ENCODE data around the gene QPCT.
"Not testable (repeated sequence)": the region's sequence is repeated elsewhere in the genome, so short reads cannot be mapped to it uniquely, and the experiment has no call there.

QPCT gene

DNA sequence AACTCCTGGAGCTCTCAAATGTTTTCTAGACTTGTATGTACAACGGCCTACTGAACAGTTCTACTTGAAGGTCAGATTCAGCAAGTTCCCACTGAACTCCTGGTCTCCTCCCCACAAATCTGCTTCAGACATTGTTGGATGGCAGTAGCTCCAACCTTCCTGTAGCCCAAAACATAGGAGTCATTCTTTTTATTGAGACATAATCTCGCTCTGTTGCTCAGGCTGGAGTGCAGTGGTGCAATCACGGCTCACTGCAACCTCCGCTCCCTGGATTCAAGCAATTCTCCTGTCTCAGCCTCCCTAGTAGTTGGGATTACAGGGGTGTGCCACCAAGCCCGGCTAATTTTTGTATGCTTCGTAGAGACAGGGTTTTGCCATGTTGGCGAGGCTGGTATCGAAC is 47.3 kb downstream of the QPCT start:
- DNase-seq = no peak

DNA sequence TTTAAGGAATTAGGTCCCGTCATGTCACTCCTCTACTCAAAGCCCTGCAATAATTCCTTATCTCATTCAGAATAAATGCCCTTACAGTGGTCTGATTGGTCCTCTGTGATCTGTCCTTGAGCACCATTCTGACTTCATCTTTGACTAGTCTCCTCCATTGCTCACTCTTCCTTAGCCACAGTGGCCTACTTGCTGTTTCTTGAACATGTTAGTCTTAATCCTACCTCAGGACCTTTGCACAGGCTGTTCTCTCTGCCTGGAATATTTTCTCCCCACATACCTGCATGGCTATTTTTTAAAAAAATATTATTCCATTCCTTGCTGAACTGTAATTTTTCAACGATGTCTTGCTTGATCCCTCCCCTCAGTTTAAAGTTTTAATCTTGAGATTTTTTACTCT is 48.0 kb downstream of the QPCT start:
- no peak for DNase-seq

GRCh38 chr2:37394263-37394662 is 49.8 kb downstream of the QPCT start:
- no peak for DNase-seq

DNA sequence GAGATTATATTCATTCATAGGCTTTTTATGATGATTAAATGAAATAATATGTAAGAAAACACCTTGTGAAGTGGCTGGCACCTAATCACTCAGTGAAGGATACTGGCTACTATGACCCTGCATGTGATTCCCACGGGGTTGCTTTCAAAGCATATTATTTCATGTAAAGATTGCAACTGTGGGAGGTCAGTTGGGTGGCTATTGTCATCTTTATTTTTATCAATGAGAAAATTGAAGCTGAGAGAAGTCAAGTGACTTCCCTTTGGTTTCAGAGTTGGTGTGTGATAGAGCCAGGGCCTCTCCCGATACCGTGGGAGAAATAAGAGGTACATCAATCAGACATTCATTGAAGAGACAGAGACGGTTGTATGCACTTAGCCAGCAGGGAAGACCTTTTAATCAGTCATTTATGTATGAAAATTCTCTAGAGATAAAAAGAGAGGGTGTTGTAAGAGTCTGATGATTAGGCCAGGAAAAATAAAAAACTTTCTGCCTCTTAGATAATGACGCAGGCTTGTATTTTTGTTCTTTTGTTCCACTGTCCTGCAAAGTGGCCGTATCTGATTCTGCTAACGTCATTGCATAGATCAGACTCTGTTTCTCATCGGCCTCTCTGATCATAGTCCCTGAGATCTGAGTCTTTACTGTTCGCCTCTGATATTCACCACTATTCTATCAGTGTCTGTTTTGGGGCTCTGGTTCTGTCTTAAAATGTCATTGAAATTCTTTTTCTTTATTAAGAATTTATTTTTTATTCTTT is 50.5 kb downstream of the QPCT start:
- no peak for DNase-seq

GRCh38 chr2:37396890-37397565 is 52.6 kb downstream of the QPCT start:
- no peak for DNase-seq

DNA sequence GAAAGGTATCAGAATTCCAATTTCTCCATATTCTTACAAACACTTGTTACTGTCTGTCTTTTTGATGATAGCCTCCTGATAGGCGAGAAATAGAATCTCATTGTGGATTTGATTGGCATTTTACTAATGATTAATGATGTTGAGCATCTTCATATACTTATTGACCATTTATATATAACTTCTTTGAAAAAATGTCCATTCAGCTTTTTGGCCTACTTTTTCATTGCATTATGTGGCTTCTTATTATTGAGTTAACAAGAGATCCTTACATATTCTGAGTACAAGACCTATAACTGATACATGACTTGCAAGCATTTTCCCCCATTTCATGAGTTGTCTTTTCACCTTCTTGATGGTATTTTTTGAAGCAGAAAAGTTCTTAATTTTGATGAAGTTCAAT is 54.6 kb downstream of the QPCT start:
- no peak for DNase-seq

- DNase-seq = no peak
Observed at GRCh38 chr2:37400041-37400440, 55.6 kb downstream of the QPCT start.

DNA sequence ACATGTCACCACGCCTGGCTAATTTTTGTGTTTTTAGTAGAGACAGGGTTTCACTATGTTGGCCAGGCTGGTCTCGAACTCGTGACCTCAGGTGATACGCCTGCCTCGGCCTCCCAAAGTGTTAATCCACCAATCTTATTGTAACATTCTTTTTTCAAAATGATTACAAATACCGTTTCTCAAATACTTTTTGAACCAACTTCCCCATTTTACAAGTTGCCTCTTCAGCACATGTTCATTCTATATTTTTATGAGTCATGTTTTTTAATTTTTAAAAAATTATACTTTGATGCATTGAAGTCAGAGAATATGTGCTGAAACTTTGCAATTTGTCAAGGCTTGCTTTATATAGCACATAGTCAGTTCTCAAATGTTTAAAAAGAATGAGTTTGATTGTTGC is 58.2 kb downstream of the QPCT start:
- DNase-seq = no peak

DNA sequence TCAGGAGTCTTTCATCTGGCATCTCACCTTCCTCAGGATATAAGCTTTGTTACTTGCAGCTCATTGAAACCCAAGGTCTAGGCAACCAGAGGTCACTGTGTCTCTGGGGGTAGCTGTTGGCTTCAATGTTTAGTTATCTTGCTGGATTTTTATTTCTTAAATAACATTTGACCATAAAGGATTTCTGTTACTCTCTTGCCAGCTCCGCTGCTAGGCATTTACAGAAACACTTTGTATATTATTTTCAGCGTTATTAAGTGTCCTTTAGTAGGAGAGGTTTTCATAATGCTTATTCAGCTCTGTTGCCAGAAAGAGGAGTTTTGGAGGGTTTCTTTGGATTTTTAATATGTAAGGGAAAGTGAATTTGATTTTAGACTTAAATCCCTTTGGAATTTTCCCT is 61.4 kb downstream of the QPCT start:
- no peak for DNase-seq

- no peak for DNase-seq
Observed at GRCh38 chr2:37412231-37412630, 67.8 kb downstream of the QPCT start.

DNA sequence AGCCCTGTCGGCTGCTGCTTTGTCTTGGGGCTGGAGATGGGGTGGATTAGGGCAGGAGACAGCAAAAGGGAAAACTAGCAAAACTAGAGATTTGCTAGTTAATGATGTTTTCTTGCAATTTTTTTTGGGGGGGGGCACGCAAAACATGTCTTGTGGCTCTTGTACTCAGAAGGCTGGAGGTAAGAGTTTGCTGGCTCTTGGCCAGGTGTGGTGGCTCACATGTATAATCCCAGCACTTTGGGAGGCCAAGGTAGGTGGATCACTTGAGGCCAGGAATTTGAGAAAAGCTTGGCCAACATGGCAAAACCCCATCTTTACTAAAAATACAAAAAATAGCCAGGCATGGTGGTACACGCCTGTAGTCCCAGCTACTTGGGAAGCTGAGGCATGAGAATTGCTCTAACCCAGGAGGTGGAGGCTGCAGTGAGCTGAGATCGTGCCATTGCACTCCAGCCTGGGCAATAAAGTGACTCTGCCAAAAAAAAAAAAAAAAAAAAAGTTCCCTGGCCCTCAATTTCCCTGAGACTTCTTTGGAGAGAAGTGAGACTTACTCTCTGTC is 69.6 kb downstream of the QPCT start:
- DNase-seq = not testable (repeated sequence)

- peak; percentile 78 for DNase-seq
Observed at GRCh38 chr2:37414470-37414949, 70.1 kb downstream of the QPCT start.

- peak; percentile 70 for DNase-seq
Observed at GRCh38 chr2:37415128-37415820, 70.8 kb downstream of the QPCT start.

- peak; percentile 92 for DNase-seq
Observed at GRCh38 chr2:37417321-37417720, 72.9 kb downstream of the QPCT start.

GRCh38 chr2:37418956-37419355 is 74.5 kb downstream of the QPCT start:
- no peak for DNase-seq

GRCh38 chr2:37421686-37422085 is 77.3 kb downstream of the QPCT start:
- peak; percentile 41 for DNase-seq

GRCh38 chr2:37422816-37423215 is 78.4 kb downstream of the QPCT start:
- DNase-seq = no peak

All from fibroblast of skin of back (primary cell).